HepG2 (cell line): ENCODE measurements around the gene CDHR5.

ENCODE experiments used
- BHLHE40 ChIP-seq: IDR thresholded peaks from 2 replicates; pipeline ENCODE4 v1.6.1; 2011; ENCODE audit warnings: low read length, improper control_type of control experiment
- EP300 ChIP-seq, 3 experiments: sonication (generic) in 1 of 3; formaldehyde crosslinking in 1 of 3; IDR thresholded peaks; 2 replicates each; pipeline versions ENCODE4 v1.5.1 to v1.6.1; 2011 to 2020; ENCODE audit warnings: low read depth in 2 of 3, low read length in 2 of 3, borderline replicate concordance in 1 of 3, improper control_type of control experiment in 1 of 3, mild to moderate bottlenecking in 1 of 3, missing genetic modification reagents in 1 of 3, moderate library complexity in 1 of 3
- FOXA3 ChIP-seq: IDR thresholded peaks from 2 replicates; pipeline ENCODE4 v1.6.1; 2016; ENCODE audit warnings: missing genetic modification reagents, missing compliant biosample characterization

DNA sequence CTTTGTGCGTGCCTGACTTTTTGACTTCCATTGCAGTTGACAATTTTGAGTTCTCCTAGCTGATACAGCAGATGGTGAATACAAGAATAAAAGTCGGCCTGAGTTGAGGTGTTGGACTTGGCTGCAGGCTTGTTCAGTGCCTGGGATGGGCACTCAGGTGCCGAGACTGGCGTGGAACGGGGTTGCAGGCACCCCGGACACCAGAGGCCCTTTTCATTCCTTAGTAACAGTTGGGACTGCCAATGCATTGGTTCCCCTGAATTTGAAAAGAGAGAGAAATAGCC is 47.2 kb downstream of the CDHR5 start:
- no peak for TF ChIP-seq EP300 (IDR thresholded peaks at IDR 0.05; ENCODE audit: low read depth in 2 of 2, low read length in 2 of 2)
- no peak for TF ChIP-seq EP300 (CRISPR knock-in tag; IDR thresholded peaks at IDR 0.05; ENCODE audit: borderline replicate concordance)
- TF ChIP-seq FOXA3 (CRISPR knock-in tag): no peak
- TF ChIP-seq BHLHE40: no peak
